ENCODE measurements around the gene ABCA5.

Gene ABCA5

GRCh38 chr17:69222707-69223258 lies 104.2 kb downstream of the ABCA5 start:
- no peaks in the 10 kb centered on the region for H3K4me1 ChIP-seq (ENCODE audit: low read length)
- H3K27me3 ChIP-seq (replicated peaks; ENCODE audit: insufficient read depth, low read length), result no peaks in the 10 kb centered on the region
- no peaks in the 10 kb centered on the region for H3K9me3 ChIP-seq (replicated peaks; ENCODE audit: insufficient read depth, low read length)
- H3K4me2 ChIP-seq (ENCODE audit: low read depth, low read length), result no peak overlapping the region
- H3K4me3 ChIP-seq (ENCODE audit: low read length), result no peak overlapping the region
- H2AFZ ChIP-seq (ENCODE audit: low read length), result no peak overlapping the region
- H3K36me3 ChIP-seq (replicated peaks; ENCODE audit: insufficient read depth, low read length), result no peaks in the 10 kb centered on the region
- H3K79me2 ChIP-seq (ENCODE audit: low read length), result no peaks in the 10 kb centered on the region
- no peaks in the 10 kb centered on the region for H4K20me1 ChIP-seq (ENCODE audit: insufficient read depth, low read length)
- no peak overlapping the region for H3K9ac ChIP-seq (ENCODE audit: low read length)
- H3F3A ChIP-seq (ENCODE audit: insufficient read depth, low read length), result no peaks in the 10 kb centered on the region
- DNase-seq, result no peak
- no peaks in the 10 kb centered on the region for H3K9me2 ChIP-seq (replicated peaks; ENCODE audit: insufficient read depth, low read length)
- H3K27ac ChIP-seq (ENCODE audit: low read length), result no peak overlapping the region
- TF ChIP-seq EZH2 (optimal IDR thresholded peaks at IDR 0.05; ENCODE audit: low read depth, low read length) (no peak), EZH2phosphoT487 (IDR thresholded peaks at IDR 0.05; ENCODE audit: low read length) (no peak), CTCF (IDR thresholded peaks at IDR 0.05; ENCODE audit: low read length) (no peak)

GRCh38 chr17:69220098-69220497 lies 106.8 kb downstream of the ABCA5 start:
- H3K79me2 ChIP-seq (ENCODE audit: low read length), result no peaks in the 10 kb centered on the region
- TF ChIP-seq EZH2 (optimal IDR thresholded peaks at IDR 0.05; ENCODE audit: low read depth, low read length), result no peak
- no peak for TF ChIP-seq EZH2phosphoT487 (IDR thresholded peaks at IDR 0.05; ENCODE audit: low read length)
- no peak for TF ChIP-seq CTCF (IDR thresholded peaks at IDR 0.05; ENCODE audit: low read length)
- no peak overlapping the region for H3K4me3 ChIP-seq (ENCODE audit: low read length)

GRCh38 chr17:69218986-69219385 lies 107.9 kb downstream of the ABCA5 start:
- no peaks in the 10 kb centered on the region for H3K79me2 ChIP-seq (ENCODE audit: low read length)
- H3K36me3 ChIP-seq (replicated peaks; ENCODE audit: insufficient read depth, low read length), result no peaks in the 10 kb centered on the region
- H3K4me3 ChIP-seq (ENCODE audit: low read length), result no peak overlapping the region
- H3K9me3 ChIP-seq (replicated peaks; ENCODE audit: insufficient read depth, low read length), result no peaks in the 10 kb centered on the region
- H3K9me2 ChIP-seq (replicated peaks; ENCODE audit: insufficient read depth, low read length), result no peaks in the 10 kb centered on the region
- H3K27me3 ChIP-seq (replicated peaks; ENCODE audit: insufficient read depth, low read length), result no peaks in the 10 kb centered on the region
- H3K4me1 ChIP-seq (ENCODE audit: low read length), result no peaks in the 10 kb centered on the region
- H2AFZ ChIP-seq (ENCODE audit: low read length), result no peak overlapping the region
- no peaks in the 10 kb centered on the region for H4K20me1 ChIP-seq (ENCODE audit: insufficient read depth, low read length)
- H3K27ac ChIP-seq (ENCODE audit: low read length), result no peak overlapping the region
- no peak for DNase-seq
- no peaks in the 10 kb centered on the region for H3F3A ChIP-seq (ENCODE audit: insufficient read depth, low read length)
- TF ChIP-seq EZH2 (optimal IDR thresholded peaks at IDR 0.05; ENCODE audit: low read depth, low read length) (no peak), CTCF (IDR thresholded peaks at IDR 0.05; ENCODE audit: low read length) (no peak), EZH2phosphoT487 (IDR thresholded peaks at IDR 0.05; ENCODE audit: low read length) (no peak)
- no peak overlapping the region for H3K4me2 ChIP-seq (ENCODE audit: low read depth, low read length)
- no peak overlapping the region for H3K9ac ChIP-seq (ENCODE audit: low read length)

More at GRCh38 chr17:69220098-69220497, 106.8 kb downstream of the ABCA5 start:
- Histone ChIP-seq H3K27ac (ENCODE audit: low read length) (no peak overlapping the region), H3K4me2 (ENCODE audit: low read depth, low read length) (no peak overlapping the region), H3K9me2 (replicated peaks; ENCODE audit: insufficient read depth, low read length) (no peaks in the 10 kb centered on the region), H3K36me3 (replicated peaks; ENCODE audit: insufficient read depth, low read length) (no peaks in the 10 kb centered on the region), H3K4me1 (ENCODE audit: low read length) (no peaks in the 10 kb centered on the region), H3K9ac (ENCODE audit: low read length) (no peak overlapping the region), H4K20me1 (ENCODE audit: insufficient read depth, low read length) (no peaks in the 10 kb centered on the region), H2AFZ (ENCODE audit: low read length) (no peak overlapping the region), H3K27me3 (replicated peaks; ENCODE audit: insufficient read depth, low read length) (no peaks in the 10 kb centered on the region), H3K9me3 (replicated peaks; ENCODE audit: insufficient read depth, low read length) (no peaks in the 10 kb centered on the region), H3F3A (ENCODE audit: insufficient read depth, low read length) (no peaks in the 10 kb centered on the region)
- DNase-seq, result no peak
